Measurements from ENCODE around the gene ARHGAP4.

The ARHGAP4 gene

DNA sequence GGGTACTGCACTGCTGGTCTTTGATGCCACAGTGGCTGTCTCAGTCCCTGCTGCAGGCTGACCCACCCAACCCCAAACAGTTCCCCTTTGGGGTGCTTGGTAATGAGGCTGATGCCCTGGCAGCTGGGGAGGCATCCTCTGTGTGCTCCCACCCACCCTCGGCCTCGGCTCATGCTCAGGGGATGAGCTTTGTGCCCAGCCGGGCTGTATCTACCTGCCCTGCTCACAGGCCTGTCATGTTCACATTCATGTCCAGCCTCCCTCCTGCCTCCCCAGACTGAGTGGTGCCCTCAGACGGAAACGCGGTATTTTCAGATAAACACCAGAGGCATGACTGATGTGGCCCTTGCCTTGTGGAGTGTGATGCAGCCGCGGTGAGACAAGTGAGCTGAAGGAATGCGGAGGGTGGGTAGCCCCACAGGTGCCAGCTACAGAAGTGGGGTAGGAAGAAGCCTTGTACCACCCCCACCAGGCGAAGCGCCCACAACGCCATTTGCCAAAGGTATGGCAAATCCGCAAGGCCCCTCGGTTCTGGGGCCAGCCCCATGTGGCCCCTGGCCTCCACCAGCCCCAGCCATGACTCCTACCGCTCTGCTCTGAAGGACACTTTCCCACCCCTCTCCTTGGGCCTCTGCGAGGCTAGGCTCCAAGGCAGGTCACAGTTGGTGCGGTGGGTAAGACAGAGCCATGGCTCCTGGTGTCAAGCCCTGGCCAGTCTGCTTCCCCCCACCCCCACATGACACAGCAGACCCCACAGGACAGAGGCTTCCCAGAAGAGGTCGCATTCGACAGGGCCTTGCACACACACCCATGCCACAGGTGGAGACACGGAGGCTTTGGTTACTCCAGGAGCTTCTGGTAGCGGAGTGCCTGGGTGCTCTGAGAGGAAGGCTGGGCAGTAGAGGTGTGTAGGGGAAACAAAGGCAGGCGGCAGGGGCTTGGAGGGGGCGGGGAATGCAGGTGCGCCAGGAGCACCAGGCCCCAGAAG, 20.2 kb upstream of the ARHGAP4 start:
- no peak for DNase-seq (ENCODE audit: low read depth)

DNA sequence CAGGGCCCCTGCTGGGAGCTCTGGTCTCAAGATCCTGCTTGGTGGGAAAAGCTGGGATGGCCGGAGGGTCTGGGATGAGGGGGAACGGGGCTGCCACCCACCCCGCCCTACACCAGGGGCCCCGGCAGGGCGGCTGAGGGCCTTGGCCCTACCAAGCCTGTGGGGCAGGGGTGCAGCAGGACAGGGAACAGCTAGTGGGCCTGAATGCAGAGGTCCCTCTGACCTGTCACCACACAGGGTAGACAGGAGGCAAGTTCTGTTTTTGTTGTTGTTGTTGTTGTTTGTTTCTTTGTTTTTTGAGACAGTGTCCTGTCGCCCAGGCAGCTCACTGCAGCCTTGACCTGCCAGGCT, 18.7 kb upstream of the ARHGAP4 start:
- DNase-seq (ENCODE audit: low read depth) = no peak

DNA sequence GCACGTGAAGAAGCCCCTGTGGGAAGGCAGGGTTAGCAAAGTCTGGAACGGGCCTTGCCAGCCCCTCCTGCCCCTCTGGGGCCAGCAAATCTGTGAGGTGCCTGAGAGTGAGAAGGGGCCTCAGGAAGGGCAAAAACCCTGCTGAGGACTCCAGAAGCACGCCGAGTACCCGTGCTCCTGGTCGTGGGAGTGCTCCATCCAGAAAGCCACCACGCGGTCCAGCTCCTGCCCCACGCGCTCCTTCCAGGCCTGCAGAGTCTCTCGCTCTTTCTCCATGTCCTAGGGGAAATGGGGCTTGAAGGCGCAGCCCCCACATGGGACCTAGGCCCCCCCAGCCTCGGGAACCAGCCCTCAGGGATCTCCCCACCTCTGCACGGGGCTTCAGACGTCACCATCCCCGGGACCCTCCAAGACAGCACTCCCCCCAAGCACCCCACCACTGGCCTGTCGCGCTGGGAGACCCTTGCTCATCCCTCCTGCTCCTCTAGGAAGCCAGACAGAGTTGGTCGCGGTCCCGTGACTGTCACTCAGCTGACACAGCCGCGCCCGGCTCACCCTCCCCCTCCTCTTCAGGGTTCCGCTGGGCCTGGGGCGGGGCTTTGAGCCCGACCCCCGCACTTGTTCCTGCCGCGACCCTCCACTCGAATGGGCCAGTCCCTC, 18.2 kb upstream of the ARHGAP4 start, which contains the start of gene RENBP:
RENBP (minus strand) TSS at position 504 of the 660 bp plus-strand sequence; CDS start at position 471, 33 bp downstream.
- no peak for DNase-seq (ENCODE audit: low read depth)

DNA sequence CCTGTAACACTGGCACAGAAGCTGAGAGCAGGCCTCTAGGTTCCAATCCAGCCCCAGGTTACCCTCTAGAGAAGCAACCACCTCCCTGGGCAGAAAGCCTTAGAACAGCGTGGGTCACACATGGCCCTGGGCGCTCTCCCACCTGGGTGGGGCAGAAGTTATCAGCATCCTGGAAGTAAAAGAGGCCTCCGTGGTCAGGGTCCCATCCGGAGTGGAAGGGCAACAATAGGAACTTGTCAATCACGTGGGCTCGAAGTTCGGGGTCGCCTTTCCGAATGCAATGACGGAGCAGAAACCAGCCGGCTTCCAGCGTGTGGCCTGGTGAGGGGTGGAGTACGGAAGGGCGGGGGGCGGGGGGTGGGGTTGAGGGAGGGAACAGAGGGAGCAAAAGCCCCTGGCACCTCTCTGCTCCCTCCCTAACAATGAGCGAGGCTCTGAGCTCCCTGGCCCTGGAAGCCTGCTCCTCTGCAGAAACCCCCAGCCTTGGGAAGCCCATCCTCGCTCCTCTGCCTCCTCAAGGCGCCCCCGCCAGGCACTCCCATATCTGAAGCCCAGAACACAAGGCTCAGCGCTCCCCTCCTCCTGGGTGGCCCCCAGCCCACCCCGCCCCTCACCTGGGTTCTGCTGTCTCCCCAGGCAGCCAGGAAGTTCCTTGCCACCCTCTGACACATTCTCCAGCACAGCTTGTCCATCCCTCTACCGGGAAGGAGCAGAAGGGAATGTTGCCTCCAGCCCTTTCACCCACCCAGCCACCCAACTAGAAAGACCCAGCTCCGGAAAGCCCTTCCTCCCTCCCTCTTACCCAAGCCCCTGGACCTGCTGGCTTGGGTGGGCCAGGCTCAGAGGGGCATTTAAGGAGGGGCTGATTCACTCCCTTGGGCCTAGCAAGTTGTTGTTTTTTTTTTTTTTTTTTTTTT, 15.5 kb upstream of the ARHGAP4 start:
- no peak for DNase-seq (ENCODE audit: low read depth)

DNA sequence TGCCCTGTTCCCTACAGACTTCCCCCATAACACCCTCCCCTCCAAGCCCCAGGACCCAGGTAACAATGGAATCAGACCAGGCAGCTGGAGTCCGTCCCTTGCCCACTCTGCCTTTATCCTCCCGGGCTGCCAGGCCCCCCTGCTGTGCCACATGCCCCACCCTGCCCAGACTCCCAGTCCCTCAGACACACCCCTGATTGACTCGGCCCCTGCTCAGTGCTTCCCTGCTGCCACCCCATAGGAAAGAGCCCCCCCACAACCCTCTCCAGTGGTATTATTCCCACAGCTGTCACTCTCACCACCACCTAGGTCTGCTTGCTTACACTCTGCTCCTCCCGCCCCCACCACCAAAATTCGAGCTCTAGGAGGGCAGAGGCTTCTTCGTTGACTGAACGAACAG, 13.5 kb upstream of the ARHGAP4 start:
- no peak for DNase-seq (ENCODE audit: low read depth)

DNA sequence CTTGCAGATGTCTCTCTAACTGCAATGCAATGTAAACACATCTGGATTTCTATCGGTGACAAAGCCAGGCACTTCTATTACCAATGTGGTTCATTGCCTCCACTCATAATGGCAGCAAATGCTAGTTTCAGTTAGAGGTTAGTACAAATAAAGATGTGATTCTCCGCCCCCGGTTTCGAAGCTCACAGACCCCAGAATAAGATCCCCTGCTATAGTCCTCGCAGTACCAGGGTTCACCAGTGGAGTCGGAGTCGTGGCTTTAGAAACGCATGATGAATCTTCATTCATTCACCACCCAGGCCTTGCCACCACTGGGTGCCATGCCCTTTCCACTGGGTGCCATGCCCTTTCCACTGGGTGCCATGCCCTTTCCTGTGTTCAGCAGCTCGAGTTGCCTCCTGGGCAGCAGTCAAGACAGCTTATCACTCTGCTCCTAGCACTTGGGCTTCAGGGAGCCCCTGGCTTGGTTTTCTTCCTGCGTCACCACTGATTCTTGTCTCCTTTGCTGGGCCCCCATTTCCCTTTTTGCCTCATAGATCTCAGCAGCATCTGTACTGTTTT, 12.2 kb upstream of the ARHGAP4 start:
- no peak for DNase-seq (ENCODE audit: low read depth)

DNA sequence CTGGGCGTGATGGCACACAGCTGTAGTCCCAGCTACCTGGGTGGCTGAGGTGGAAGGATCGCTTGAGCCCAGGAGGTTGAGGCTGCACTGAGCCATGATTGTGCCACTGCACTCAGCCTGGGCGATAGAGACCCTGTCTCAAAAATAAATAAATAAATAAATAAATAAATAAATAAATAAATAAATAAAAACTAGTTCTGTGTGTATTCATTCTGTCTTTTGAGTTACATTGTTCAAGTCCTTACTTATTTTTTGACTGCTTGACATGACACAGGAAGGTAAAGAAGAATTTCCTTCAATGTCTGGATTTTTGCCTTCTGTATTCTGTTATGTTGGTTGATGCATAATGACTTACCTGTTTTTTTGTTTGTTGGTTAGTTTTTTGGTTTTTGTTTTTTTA, 11.0 kb upstream of the ARHGAP4 start:
- no peak for DNase-seq (ENCODE audit: low read depth)

DNA sequence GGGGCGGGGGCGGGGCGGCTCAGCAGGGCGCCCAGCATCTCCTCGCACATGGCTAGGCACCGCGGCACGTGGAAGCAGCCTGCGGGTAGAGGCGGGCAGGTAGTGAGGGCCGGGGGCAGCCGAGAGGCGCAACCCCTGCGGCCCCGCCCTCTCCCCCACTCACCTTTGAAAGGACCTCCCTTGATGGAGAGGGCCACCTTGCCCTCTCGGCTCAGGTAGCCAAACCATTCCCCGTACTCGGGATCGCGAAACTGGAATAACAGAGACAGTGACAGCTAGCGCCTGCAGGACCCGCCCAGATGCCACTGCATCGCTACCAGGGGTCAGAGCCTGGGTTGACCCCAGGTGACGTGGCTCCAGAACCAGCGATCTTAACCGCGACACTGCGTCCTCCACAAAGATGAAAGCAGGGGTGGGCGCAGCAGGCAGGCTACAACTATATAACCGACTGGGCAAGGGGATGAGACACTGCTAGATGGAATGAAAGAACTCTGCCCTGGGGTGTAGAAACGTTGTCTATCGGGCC, 9.3 kb upstream of the ARHGAP4 start:
- DNase-seq (ENCODE audit: low read depth) = no peak

DNA sequence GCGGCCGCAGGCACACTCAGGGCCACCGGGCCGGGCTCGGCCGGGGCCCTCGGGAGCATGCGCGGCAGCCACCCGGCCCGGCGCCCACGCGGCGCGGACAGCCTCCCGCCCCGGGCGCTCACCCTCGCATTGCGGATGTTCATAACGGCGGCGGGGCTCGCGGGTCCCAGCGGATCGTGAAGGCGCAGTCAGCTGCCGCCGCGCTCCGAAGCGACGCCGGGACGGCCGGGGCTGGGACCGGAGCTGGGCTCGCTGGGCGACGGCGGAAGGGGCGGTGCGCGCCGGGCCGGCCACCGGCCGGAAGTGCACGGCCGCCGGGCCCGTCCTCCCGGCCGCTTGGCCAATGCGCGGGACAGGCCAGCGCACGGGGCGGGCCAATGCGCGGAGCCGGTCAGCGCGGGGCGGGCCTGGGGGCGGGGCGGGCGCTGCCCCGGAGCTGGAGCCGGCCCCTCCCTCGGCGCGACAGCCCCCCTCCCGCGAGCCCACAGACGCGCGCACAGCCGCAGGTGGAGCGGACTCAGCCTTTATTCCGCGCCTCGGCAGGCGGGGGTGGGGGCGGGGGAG, 8.8 kb upstream of the ARHGAP4 start, which contains the start of gene NAA10:
NAA10 (minus strand) TSS at position 276 of the 564 bp plus-strand sequence; CDS start at position 143, 133 bp downstream.
- peak; percentile 64 for DNase-seq (ENCODE audit: low read depth)

DNA sequence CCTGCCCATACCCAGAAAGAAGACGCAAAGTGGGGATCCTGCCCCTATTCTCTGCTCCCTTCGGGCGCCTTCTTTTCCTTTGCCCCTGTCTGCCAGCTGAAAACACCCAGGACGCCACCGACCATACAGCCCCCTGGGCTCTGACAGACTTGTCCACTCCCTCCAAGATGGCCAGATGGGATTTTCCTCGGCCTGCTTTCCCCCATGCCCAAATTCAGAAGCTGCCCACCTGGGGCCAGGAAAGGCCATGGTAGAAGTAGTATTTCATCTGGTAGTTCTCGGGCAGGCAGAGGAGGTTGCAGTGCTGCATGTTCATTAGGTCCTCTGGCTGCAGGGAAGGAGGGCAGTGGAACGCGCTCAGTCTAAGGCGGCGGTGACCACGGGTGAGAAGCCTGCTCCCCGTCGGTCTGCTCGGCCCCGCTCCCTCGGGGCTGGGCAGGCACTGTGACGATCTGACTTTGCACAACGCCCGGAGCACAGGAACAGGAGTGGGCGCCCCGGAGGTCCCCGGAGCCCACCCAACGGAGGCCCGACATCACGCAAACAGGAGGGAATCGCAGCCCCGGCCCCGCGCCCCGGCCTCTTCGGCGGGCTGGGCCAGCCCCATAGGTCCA, 8.2 kb upstream of the ARHGAP4 start:
- no peak for DNase-seq (ENCODE audit: low read depth)

DNA sequence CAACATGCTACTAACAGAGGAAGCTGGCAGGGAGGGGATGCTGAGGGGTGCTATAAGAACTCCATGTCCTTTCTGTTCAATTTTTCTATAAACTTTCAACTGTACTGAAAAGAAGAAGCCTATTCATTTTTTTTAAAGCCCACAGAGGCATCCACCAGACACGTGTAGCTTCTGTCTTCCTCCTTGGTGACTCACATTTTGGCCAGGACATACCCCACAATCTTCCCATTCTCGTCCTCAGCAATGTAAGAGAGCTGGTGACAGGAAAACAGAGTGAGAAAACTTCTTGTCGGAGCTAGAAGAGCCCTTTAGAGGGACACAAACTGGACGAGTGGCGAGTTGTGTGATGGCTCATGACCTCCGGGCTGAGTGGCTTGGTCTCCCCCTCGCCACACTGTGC, 7.7 kb upstream of the ARHGAP4 start:
- DNase-seq (ENCODE audit: low read depth) = no peak

DNA sequence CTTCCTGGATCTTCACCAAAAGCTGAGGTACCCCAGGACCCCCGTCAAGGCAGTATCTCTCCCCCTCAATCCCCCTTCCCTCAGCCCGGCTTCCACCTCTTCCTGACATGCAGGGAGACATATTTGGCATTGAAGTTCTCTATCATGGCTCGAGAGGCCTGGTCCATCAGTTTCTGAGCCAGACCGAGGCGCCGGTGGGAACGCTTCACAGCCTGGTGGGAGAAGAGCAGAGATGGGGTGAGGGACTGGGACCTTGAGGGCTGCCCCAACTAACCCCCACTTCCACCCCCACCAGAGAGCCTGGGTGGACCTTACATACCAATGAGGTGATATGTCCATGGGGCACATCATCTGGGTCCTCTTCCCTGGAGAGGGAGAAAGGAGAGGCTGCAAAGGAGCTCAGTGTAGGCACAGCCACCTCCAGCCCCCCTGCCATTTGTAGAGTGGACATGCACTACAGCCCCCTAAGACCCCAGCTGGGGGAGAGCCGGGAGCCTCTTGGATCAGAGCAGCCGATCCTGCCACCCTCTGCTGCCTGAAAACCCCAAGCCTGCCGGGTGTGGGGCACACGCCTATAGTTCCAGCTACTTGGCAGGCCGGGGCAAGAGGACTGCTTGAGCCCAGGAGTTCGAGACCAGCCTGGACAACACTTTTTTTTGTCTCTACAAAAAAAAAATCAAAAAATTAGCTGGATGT, 6.3 kb upstream of the ARHGAP4 start:
- no peak for DNase-seq (ENCODE audit: low read depth)

DNA sequence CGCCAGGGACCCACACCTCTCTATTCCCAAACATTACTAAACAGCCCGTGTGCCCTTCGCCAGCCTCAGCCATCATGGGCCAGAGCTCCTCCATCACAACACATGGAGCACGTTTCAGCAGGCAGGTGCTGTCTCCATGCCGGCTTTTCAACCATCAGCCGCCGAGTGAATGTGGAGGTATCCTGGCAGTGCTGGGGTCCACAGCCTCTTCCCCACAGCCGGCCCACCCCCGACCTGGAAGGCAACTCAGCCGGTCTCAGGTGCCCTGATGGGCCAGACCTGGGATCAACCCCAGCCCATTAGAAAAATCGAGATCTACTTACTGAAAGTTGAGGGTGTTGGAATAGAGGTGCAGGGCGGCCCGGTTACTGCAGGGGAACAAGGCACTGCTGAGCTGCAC, 5.7 kb upstream of the ARHGAP4 start:
- DNase-seq (ENCODE audit: low read depth) = no peak

DNA sequence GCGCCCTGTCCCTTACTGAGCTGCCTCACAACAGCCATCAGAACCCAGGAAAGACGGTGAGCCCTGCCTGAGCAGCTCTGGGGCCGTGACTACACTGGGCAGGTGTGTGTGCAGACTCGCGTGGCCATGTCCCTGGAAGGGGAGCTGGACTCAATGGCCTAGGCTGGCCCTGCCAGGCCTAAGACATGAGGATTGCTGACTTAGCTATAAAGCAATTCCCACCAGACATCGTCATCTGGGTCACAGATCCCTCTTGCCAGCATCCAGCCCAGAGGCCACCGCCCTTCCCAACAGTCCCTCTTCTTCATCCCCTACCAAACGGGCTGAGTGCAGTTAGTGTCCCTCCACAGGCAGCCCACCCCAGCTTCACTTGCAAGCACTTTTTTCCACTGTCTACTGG, 5.1 kb upstream of the ARHGAP4 start:
- DNase-seq (ENCODE audit: low read depth) = no peak

DNA sequence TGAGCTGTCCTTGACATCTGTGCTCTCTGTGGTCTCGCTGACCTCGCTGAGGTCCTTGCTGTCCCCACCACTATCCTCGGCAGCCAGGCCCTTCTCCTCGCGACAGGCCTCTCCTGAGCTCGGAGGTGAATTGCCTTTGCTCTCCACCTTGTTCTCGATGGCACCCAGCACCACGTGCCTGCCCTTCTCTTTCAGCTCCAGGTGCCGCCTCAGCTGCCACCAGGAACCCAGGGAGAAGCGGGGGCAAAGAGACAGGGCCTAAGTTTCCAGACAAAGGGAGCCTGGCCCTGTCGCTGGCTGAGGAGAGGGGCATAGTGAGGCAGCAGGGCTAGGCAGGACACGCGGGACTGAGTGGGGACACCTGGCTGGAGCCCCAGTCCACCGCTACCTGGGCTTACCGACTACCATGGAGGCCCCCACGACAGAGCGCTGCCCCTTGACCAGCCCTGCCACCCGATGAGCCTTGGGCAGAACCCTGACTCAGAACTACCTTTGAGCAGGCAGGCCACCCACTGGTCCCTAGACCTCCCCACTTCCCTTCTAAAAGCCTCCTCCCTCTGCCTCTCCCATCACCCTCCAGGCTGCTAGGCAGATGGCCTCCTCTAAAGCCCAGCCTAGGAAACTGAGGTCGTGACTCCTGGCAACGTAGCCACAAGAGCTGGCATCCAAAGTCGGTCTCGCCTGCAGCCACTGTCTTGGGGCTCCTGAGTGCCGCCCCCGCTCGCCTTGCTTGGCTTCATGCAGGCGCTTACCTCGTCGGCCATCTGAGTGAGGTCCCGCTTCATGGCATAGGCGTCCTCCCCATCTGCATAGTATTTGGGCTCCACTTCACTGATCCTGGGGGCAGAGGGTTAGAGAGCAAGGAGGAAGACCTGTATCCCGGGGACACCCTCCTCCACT, 4.2 kb upstream of the ARHGAP4 start:
- no peak for DNase-seq (ENCODE audit: low read depth)

DNA sequence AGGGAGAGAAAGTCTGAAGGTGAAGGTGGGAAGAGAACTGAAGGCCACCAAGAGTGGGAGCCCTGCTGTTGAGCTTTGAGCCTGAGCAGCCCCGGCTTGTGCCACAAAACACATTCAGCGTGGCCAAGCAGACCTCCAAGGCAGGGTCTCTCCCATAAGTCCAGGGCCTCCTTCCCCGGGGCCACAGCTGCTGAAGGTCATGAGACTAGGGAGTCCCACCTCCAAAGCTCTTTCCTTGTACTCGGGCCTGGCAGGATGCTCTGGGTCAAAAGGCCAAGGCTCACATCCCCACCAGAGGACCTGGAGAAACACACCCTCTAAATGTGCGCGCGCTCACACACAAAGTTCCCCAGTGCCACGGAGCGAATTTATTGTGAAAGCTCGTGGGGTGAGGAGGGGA, 3.5 kb upstream of the ARHGAP4 start:
- DNase-seq (ENCODE audit: low read depth) = no peak

DNA sequence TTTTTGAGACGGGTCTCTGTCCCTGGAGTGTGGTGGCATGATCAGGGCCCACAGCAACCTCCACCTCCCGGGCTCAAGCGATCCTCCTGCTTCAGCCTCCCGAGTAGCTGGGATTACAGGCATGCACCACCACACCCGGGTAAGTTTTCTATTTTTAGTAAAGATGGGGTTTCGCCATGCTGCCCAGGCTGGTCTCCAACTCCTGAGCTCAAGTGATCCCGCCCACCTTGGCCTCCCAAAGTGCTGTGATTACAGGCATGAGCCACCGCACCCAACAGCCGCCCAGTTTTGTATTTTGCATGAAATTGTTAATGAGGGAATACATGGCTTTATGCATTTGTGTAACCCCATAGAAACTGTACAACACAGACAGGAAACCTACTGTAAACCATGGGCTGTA, 2.8 kb upstream of the ARHGAP4 start:
- DNase-seq (ENCODE audit: low read depth) = no peak

DNA sequence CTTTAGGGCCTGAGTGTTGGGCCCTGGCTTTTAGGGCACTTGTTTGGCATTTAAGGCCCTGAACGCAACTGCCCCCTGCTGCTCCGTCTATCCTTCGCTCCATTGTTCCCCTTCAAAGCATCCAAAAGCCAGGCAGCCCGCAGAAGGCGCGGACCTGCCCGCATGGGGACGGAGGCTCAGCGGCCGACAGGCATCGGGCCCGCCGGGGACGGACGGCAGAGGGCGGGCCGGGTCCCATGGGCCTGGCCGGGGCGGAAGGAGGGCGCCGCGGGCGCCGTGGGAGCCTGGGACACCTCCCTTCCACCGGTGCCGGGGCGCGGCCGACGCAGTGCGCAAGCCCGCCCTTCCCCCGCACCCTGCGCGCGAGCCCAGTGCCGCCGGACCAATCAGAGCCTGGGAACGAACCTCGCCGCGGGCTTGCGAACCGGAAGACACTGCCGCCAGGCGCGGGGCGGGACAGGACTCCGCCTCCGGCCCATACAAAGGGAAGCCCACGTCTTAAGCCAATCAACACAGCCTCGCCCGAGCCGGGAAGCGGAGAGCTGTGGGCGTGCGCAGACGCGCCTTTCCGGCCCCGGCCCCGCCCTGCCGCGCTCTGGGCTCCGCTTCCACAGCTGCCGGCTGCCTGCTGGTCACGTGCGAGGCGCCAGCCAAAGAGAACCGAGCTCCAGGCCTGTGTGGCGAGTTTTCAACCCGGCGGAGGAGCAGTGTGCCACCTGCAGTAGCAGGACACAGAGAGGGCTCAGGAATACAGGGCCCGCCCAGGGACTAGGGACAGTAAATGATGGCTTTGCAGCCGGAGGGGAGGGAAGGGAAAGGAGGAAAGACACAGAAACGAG, 2.1 kb upstream of the ARHGAP4 start:
- DNase-seq (ENCODE audit: low read depth) = peak; percentile 92

DNA sequence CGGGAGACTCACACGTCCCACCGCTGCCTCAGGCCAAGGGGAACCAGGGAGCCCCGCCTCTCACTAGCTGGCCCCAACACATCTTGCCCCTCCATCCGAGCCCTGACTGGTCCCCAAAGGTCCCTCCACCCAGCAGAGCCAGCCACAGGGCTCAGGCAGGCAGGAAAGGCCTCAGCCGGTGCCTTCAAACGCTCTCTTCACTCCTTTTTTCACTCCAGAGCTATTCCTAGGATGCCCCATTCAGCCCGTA, 1.5 kb upstream of the ARHGAP4 start:
- no peak for DNase-seq (ENCODE audit: low read depth)

All from stimulated activated CD8-positive, alpha-beta memory T cell treated with anti-CD3 and anti-CD28 coated beads, Interleukin-4, amount 100 ng/mL, for 24 hours (primary cell).